Mammary microvascular endothelial cell (primary cell): ENCODE data around the gene FASN. TPM values are rescaled to one million over a fixed set of nuclear protein-coding genes. Genes with fewer than 3 reads are reported as not detected.

ENCODE experiments used
- total RNA-seq: library from RNA; depleted of rRNA; stranded (reverse); fragments of >200 nt; gene quantifications from 2 replicates; pipeline ENCODE4 v1.2.3, GENCODE V29; 2015

The FASN gene
- 169 and 174 TPM in 2 replicates for total RNA-seq

DNA sequence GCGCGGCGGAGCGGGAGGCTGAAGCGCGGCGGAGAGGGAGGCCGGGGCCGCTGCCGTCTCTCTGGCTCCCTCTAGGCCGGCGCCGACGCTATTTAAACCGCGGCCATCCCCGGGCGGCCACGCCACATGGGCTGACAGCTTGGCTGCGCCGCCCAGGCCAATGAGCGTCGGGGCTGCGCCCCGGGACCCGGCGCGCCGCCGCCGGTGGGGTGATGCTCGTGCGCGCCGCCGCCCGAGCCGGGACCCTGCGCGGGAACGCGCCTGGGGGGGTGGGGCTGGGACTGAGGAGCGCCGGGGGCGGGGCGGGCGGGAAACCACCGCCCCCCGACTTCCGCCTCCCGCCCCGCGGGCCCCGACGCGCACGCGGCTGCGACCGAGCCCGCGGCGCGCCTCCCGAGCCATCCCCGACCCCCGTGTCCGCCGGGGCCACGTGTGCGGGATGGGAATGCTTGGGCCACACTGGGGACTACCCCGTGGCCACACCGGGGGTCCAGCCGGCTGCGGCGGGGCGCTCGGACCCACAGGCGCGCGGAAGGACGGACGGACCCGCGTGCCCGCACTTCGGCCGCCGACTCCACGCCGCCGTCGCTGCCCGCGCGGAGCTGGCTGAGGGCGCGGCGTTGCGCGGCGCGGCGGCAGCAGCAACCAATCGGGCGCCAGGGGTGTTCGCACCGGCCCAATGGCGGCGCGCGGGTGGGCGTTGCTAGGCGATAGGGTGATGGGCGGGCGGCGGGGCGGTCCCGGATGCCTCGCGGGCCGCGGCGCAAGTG is at the start of gene FASN:
Gene FASN (minus strand): TSS at position 68 of the 770 bp plus-strand sequence. CDS start 1,791 bp downstream, outside the sequence.

DNA sequence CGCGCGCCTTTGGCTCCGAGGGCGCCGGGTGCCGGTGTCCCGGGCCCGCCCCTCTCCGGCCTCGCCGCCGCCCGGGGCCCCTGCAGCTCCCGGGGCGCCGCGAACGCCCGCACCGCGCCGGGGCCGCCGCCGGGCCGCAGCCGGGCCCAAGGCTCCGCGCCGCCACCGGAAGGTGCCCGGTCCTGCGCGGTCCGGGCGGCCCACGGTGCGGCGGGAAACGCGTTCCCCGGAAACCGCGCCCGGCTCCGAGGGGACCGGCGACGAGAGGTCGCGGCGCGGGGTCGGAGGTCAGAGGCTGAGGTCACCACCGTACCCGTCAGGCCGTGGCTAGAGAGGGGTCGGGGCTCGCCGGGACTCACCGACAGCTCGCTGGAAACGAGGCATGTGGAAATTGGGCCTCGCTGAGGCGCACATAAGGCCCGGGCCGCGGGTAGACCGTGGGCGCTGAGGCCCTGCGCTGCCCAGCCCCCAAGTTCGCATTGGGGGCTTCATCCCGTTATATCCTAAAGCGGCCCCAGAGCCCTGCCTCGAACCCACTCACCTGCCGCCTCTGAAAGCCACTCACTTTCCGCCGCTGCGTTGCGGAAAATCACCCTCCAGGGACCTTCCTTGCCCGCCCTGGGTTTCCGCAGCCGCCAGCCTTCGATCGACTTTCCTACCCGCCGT is 32.3 kb downstream of the FASN start, which contains the start of gene DUS1L:
Gene DUS1L (minus strand): TSS at position 167 of the 666 bp plus-strand sequence. CDS start 745 bp downstream, outside the sequence.

DNA sequence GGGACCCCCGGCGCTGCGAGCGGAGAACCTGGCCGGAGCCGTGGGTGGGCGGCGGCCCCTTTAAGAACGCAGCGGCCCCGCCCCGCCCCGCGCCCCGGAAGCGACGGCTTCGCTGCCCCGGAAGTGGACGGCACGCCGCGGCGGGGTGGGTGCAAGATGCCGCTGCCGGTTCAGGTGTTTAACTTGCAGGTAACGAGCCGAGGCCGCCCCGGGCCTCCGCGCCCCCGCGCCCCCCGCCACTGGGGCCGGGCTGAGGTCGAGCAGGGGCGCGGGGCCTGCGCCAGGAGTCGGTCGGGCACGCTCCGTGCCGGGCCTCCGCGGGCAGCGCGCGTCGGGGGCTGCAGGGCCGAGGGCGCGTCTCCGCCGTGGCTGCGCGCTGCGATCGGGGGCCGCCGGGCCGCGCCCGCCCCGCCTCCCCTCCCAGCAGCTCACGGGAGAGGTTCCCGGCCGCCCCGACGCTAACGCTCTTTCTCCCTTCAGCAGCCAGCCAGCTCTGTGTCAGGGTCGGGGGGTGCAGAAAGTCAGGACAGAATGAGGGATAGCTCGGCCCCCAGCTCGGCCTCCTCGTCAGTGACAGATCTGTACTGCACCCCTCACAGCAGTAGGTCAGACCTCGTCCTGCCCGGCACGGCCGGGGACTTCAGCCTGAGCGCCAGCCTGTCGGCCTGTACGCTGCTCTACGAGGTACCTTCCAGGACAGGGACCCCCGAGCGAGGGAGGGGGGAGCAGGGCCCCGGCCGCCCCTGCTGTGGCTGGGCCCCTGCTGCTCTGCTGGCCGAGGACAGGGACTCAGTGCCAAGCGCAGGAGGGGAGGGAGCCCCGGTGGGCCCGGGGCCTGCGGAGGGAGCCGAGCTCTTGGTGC is 46.0 kb downstream of the FASN start, which contains the start of the genes GPS1 and RFNG:
Gene GPS1 (plus strand): TSS at position 123 of the 862 bp plus-strand sequence. CDS start 34 bp downstream, at position 157.
Gene RFNG (minus strand): TSS at position 36 of the 862 bp plus-strand sequence. CDS start 45 bp downstream, outside the sequence.

DNA sequence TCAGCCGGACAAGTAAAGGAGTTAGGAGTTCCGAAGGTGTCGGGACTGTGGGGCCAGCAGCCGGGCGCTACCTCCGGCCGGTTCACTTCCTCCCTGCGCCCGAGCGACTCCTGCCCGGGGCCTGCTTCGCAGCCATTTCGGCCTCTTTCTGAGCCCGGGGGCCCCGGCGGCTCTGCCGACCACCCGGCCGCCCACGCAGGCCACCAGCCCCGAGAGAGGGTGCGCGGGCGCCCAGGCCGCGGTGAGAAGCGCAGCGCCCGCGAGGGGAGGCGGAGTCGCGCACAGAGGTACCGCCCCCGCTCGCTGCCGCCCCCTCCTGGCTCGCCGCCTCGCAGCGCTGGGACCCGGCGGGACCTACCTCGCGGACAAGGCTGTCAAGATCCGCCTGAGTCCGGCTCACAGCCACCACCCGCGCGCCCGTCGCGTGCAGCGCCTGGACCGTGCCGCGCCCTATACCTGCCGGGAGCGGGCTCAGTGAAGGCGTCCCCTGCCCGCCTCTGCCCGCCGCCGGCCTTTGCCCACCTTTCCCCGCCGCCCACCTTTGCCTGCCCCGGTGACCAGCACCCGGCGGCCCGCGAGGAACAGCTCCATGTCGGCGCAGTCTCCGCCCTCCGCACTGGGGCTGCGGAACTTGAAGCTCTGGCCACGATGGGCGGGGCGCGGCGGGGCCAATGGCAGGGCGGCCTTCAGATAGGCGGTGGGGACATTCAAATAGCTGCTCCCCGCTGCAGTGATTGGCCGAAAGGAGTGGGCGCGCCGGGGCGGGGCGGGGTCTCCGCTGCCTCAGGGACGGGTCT is 60.7 kb downstream of the FASN start, which contains the start of gene DCXR:
Gene DCXR (minus strand): TSS at position 606 of the 797 bp plus-strand sequence. CDS start 15 bp downstream, at position 591.

DNA sequence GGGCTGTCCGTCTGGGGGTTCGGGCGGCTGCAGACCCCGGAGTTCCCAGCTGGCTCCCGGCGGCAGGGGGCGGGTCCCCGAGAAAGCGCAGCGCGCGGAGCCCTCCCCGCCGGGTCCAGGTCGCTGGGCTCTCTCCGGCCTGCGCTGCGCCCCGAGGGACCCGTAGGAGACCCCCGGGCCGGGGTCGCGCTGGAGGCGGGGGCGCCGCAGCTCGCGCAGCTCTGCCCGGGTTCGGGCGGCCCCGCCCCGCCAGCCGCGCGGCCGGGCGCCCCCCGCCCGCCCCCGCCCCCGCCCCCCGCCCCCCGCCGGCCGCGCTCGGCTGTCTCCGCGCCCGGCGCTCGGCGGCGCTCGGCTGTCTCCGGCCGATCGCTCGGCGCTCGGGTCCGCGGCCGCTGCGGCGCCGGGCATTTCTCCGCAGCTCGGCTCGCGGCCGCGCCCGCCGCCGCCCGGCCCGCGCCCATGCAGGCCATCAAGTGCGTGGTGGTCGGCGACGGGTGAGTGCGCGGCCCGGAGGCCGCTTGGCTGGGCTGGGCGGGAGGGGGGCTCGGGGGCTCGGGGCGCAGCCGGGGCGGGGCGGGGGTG is 66.6 kb downstream of the FASN start, which contains the start of gene RAC3:
Gene RAC3 (plus strand): TSS at position 376 of the 582 bp plus-strand sequence. CDS start 84 bp downstream, at position 460.

Other genes starting within 250 kb of the FASN start
- 1,689 and 1,862 TPM in 2 replicates for gene P4HB, start 237.7 kb downstream of the FASN start, total RNA-seq
- 405 and 442 TPM in 2 replicates for gene ARHGDIA, start 226.9 kb downstream of the FASN start, total RNA-seq
- 270 and 274 TPM in 2 replicates for gene ALYREF, start 206.7 kb downstream of the FASN start, total RNA-seq
- 259 and 262 TPM in 2 replicates for gene ANAPC11, start 206.5 kb downstream of the FASN start, total RNA-seq
- 0.54 and 1.3 TPM in 2 replicates for gene NPB, start 196.0 kb downstream of the FASN start, total RNA-seq
- 51.8 and 57.0 TPM in 2 replicates for gene PCYT2, start 186.8 kb downstream of the FASN start, total RNA-seq
- 15.3 and 18.3 TPM in 2 replicates for gene SIRT7, start 180.1 kb downstream of the FASN start, total RNA-seq
- 22.3 and 23.3 TPM in 2 replicates for gene MAFG, start 170.5 kb downstream of the FASN start, total RNA-seq
- gene PYCR1, start 160.9 kb downstream of the FASN start, total RNA-seq: 52.5 and 73.9 TPM in 2 replicates
- not detected in 2 replicates for gene MYADML2, start 151.0 kb downstream of the FASN start, total RNA-seq
- not detected in 2 replicates for gene NOTUM, start 137.0 kb downstream of the FASN start, total RNA-seq
- gene ASPSCR1, start 120.6 kb downstream of the FASN start, total RNA-seq: 20.9 and 21.3 TPM in 2 replicates
- 130 TPM in 2 replicates for gene CENPX, start 75.4 kb downstream of the FASN start, total RNA-seq
- 25.1 and 29.3 TPM in 2 replicates for gene LRRC45, start 74.9 kb downstream of the FASN start, total RNA-seq
- gene RAC3, start 66.6 kb downstream of the FASN start, total RNA-seq: 15.5 and 16.5 TPM in 2 replicates
- 114 and 147 TPM in 2 replicates for gene DCXR, start 60.5 kb downstream of the FASN start, total RNA-seq
- 28.5 and 30.8 TPM in 2 replicates for gene RFNG, start 46.4 kb downstream of the FASN start, total RNA-seq
- gene GPS1, start 46.3 kb downstream of the FASN start, total RNA-seq: 116 and 127 TPM in 2 replicates
- 81.1 and 101 TPM in 2 replicates for gene DUS1L, start 32.4 kb downstream of the FASN start, total RNA-seq
- 4.6 and 7.7 TPM in 2 replicates for gene CCDC57, start 114.6 kb upstream of the FASN start, total RNA-seq
- gene SLC16A3, start 130.8 kb upstream of the FASN start, total RNA-seq: 154 and 189 TPM in 2 replicates
- gene CSNK1D, start 175.5 kb upstream of the FASN start, total RNA-seq: 34.9 and 35.2 TPM in 2 replicates
- not detected in 2 replicates for gene CD7, start 219.4 kb upstream of the FASN start, total RNA-seq
- gene SECTM1, start 235.5 kb upstream of the FASN start, total RNA-seq: 5.8 and 7.0 TPM in 2 replicates